Astrocyte of the cerebellum (primary cell): ENCODE results near the gene VDR.

Source experiments
- DNase-seq: peaks from one replicate; pipeline ENCODE4 v3.0.0-alpha.2; 2011; ENCODE audit warnings: low read depth
- H3K4me3 ChIP-seq: 2 replicates; pipeline ENCODE4 v1.5.1; 2011; ENCODE audit warnings: mild to moderate bottlenecking, low read depth, low read length, moderate library complexity
- in situ Hi-C: cut with HindIII; loops from 2 replicates; pipeline ENCODE4 v1.10.0; 2017; ENCODE audit warnings: low sequenced_read_pairs
- TF ChIP-seq, protein P1 (sequence below): IDR thresholded peaks from 2 replicates; pipeline ENCODE4 v1.5.1; 2012; ENCODE audit warnings: low read length, low read depth, moderate library complexity, mild to moderate bottlenecking; ENCODE audit errors: missing control alignments

The VDR gene

DNA sequence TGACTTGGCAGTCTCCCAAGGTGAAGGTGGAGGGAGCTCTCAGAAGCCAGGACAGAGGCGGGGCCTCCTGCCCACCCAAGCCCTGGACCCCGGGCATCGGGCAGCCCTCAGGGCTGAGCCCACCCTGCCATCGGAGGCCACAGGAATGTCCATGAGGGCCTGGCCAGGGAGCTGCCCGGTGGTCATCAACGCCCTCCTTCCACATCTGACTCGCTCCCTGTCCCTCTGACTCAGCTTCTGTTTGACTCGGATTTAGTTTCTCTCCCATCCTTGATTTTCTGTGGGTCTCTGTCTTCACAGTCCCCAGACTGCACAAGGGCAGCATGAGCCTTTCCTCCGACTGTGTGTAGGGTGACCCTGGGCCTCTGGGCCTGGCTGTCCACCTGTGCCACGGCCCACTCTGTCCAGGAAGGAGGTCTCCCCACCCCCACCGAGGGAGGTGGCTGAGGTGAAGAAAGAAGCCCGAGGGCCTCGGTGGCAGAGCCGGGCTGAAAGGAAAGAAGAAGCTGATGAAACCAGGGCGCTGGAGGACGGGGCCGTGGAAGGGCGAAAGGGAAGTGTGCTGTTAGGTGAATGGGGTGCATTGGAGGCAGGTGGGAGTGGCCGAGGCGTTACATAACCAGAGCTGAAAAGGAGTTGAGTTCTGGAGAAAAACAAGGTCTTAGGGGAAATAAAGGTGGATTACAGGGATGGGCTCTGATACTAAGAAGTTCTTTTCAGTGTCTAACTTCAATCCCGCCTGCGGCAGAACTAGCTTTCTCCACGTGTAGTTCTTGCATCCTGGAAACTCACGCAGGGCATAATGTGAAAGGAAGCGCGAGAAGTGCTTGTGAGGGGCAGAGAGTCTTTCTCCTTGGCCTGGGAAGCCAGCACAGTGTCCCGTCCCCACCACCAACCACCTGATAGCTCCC is 41.9 kb upstream of the VDR start:
- TF ChIP-seq, protein P1, sequence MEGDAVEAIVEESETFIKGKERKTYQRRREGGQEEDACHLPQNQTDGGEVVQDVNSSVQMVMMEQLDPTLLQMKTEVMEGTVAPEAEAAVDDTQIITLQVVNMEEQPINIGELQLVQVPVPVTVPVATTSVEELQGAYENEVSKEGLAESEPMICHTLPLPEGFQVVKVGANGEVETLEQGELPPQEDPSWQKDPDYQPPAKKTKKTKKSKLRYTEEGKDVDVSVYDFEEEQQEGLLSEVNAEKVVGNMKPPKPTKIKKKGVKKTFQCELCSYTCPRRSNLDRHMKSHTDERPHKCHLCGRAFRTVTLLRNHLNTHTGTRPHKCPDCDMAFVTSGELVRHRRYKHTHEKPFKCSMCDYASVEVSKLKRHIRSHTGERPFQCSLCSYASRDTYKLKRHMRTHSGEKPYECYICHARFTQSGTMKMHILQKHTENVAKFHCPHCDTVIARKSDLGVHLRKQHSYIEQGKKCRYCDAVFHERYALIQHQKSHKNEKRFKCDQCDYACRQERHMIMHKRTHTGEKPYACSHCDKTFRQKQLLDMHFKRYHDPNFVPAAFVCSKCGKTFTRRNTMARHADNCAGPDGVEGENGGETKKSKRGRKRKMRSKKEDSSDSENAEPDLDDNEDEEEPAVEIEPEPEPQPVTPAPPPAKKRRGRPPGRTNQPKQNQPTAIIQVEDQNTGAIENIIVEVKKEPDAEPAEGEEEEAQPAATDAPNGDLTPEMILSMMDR, result no peak
- DNase-seq, result no peak
- H3K4me3 ChIP-seq, result no peak overlapping the region
- in situ Hi-C loops, result no loop called here

DNA sequence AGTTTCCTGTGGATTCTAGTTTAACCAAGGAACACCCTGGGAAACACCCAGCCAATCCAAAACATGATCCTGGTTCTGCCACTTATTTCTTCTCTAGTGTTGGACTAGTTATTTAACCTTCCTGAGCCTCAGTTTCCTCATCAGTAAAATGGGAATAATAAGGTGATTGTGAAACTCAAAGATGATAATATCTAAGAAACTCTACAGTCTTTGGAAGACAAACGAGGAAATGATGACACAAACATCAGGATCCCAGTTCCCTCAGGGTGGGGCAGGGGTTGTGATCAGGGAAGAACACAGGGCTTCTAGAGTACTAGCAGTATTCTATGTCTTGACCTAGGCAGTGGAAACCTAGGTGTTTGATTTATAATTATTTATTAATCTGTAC is 40.5 kb upstream of the VDR start:
- in situ Hi-C loops, result no loop called here
- DNase-seq, result no peak
- no peak overlapping the region for H3K4me3 ChIP-seq
- TF ChIP-seq, protein P1, result no peak

DNA sequence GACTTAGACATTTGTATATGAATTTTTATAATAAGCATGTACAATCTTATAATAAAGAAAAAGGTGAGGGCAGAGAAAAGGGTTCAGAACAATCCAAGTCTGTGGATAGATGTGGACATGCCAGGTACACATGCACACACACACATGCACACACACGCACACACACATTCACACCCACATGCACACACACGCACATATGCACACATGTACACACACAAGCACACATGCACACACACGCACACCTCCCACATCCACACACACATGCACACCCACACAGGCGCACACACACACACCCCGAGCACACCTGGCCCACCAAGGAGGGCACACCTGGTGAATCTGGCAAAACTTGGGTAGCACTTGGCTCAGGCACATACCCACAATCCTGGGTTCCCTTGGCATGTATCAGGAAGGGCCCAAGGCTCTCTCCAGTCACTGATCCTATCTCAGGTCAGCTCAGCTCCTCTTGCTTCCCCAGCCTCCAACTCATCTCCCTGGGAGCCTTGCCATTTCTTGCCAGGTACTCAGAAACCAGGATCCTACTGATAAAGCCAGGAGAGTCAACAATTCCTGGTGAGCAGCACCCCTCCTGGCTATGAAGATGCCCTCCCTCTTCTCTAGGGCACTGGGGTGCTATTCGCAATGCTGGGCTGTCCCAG is 40.0 kb upstream of the VDR start:
- TF ChIP-seq, protein P1, result no peak
- DNase-seq, result no peak
- in situ Hi-C loops, result no loop called here
- H3K4me3 ChIP-seq, result no peak overlapping the region

DNA sequence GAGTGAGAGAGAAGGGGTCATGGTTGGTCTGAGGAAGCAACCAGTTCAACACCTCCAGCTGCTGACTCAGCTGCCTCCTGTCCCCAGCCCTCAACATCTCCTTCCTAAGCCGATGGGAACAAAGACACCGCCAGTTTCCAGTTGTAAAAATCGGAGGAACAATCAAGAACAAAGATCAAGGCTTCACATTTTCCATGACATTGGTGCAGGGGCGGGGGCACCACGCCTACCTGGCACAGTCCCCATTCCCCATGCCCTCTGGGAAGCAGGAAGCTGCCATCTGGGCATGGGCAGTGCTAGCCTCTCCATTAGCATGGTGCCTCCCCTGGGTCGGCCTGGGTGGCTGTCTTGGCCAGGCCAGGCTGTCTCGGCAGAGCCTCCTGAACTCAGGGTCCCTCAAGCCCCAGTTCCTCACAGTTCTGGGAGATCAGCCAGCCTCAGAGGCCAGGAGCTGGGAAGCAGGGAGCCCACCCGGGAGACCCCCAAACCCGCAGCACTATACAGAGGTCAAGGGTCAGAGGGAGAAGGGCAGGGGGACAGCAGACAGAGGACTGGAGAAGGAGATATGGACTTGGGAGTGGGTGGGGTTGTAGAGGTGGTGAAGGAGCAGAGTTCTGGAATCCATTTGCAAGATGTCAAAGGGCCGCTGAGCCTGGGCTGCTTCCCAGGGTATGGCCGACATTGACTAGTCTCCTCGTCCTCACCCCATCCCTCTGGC is 39.0 kb upstream of the VDR start:
- no peak for DNase-seq
- TF ChIP-seq, protein P1, result no peak

DNA sequence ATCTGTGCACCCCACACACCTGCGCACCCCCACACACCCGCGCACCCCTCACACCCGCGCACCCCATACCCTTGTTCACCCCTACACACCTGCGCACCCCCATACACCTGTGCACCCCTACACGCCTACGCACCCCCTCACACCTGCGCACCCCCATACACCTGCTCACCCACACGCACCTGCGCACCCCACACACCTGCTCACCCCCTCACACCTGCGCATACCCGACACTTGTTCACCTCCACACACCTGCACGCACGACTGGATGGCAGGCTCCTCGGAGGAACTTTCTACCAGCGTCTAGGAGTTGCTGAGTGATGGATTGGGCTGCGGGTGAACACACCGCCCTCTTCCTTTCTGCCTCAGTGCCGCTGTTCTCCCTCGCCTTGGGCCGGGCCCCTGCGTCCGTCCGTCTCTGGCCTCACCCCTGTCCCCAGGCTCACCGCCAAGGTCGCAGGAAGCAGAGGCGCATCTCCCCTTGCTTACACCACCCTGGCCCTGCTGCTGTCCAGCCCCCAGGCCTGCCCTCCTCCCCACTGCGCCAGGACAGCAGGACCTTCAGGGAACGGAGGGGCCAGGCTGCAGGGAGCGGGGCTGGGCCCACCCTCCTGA is 37.9 kb upstream of the VDR start:
- in situ Hi-C loops, result no loop called here
- no peak overlapping the region for H3K4me3 ChIP-seq
- DNase-seq, result no peak
- TF ChIP-seq, protein P1, result no peak

More for the DNA sequence above, 39.0 kb upstream of the VDR start:
- in situ Hi-C loops, result no loop called here
- no peak overlapping the region for H3K4me3 ChIP-seq
